Breast epithelium (tissue), 4 donors: ENCODE data around the gene IFNA4. TPM values are rescaled to one million over a fixed set of nuclear protein-coding genes. Genes with fewer than 3 reads are reported as not detected.

Experiments used
- DNase-seq, 2 donors: peaks; one replicate each; pipeline ENCODE4 v3.0.0-alpha.2; 2019; ENCODE audit warnings: low spot score in 2 of 2
- H3K27ac ChIP-seq, 2 donors: fragments of 200-600 bp; sonication (generic) in 1 of 2; one replicate each; pipeline ENCODE4 v1.5.1; 2016 to 2019; ENCODE audit warnings: mild to moderate bottlenecking in 1 of 2
- H3K27me3 ChIP-seq, 2 donors: fragments of 200-600 bp; sonication (generic) in 1 of 2; one replicate each; pipeline versions ENCODE4 v1.5.1 to v1.6.0; 2017 to 2019; ENCODE audit warnings: control low read depth in 1 of 2, mild to moderate bottlenecking in 1 of 2
- H3K36me3 ChIP-seq: fragments of 200-600 bp; one replicate; pipeline ENCODE4 v1.5.1; 2019
- H3K4me1 ChIP-seq, 2 donors: fragments of 200-600 bp; sonication (generic); one replicate each; pipeline ENCODE4 v1.5.1; 2016 to 2019; ENCODE audit warnings: control low read depth in 1 of 2
- H3K4me3 ChIP-seq, 3 donors: fragments of 200-600 bp; sonication (generic); 1 replicate in 2 of 3; 2 replicates in 1 of 3; pipeline ENCODE4 v1.5.1; 2016 to 2019; ENCODE audit warnings: mild to moderate bottlenecking in 3 of 3, moderate library complexity in 2 of 3
- H3K9me3 ChIP-seq, 2 donors: fragments of 200-600 bp; sonication (generic) in 1 of 2; one replicate each; pipeline ENCODE4 v1.5.1; 2016 to 2019; ENCODE audit warnings: control low read depth in 1 of 2
- CTCF ChIP-seq, 3 donors: fragments of 450-650 bp; IDR thresholded peaks; one replicate each; pipeline ENCODE4 v1.5.1; 2016 to 2017; ENCODE audit warnings: antibody characterized with exemption in 3 of 3, mild to moderate bottlenecking in 3 of 3, moderate library complexity in 3 of 3
- POLR2A ChIP-seq: fragments of 450-650 bp; IDR thresholded peaks from one replicate; pipeline ENCODE4 v1.6.1; 2016; ENCODE audit warnings: antibody characterized with exemption, mild to moderate bottlenecking, moderate library complexity
- POLR2AphosphoS5 ChIP-seq, 3 donors: sonication (generic); formaldehyde crosslinking; IDR thresholded peaks; one replicate each; pipeline ENCODE4 v1.6.1; 2017; ENCODE audit warnings: antibody characterized with exemption in 3 of 3
- intact Hi-C: fragments of 100-400 bp; cut with DNase I; formaldehyde crosslinking; loops from one replicate; pipeline ENCODE4 v1.15.1; 2023; ENCODE audit warnings: low total_unique reads
- total RNA-seq, 3 donors: library from RNA; depleted of rRNA; stranded (reverse); fragments of >200 nt; gene quantifications; one replicate each; pipeline ENCODE4 v1.1.0, GENCODE V29; 2016

Gene IFNA4
- total RNA-seq, 3 donors from 2014 or later = not detected

GRCh38 chr9:21160178-21160577 is 27.2 kb downstream of the IFNA4 start:
- Histone ChIP-seq H3K36me3 (no peaks in the 10 kb centered on the region), H3K4me1 (no peaks in the 10 kb centered on the region), H3K9me3 (peaks cover 0 to 13% of the 10 kb centered on the region in 2 donors), H3K27me3 (no peaks in the 10 kb centered on the region), H3K27ac (no peak overlapping the region), H3K4me3 (no peak overlapping the region)
- intact Hi-C loops = no loop called here
- DNase-seq = no peak
- TF ChIP-seq CTCF (IDR thresholded peaks at IDR 0.05) (no peak), POLR2A (no peak), POLR2AphosphoS5 (IDR thresholded peaks at IDR 0.05) (no peak)

- Histone ChIP-seq H3K4me3 (no peak overlapping the region), H3K27ac (no peak overlapping the region), H3K36me3 (no peaks in the 10 kb centered on the region), H3K4me1 (no peaks in the 10 kb centered on the region), H3K9me3 (peaks cover 0 to 13% of the 10 kb centered on the region in 2 donors), H3K27me3 (no peaks in the 10 kb centered on the region)
- DNase-seq = no peak
- intact Hi-C loops = no loop called here
- TF ChIP-seq CTCF (IDR thresholded peaks at IDR 0.05) = no peak
- TF ChIP-seq POLR2AphosphoS5 (IDR thresholded peaks at IDR 0.05) = no peak
- TF ChIP-seq POLR2A = no peak
Observed at GRCh38 chr9:21155501-21155900, 31.9 kb downstream of the IFNA4 start.

DNA sequence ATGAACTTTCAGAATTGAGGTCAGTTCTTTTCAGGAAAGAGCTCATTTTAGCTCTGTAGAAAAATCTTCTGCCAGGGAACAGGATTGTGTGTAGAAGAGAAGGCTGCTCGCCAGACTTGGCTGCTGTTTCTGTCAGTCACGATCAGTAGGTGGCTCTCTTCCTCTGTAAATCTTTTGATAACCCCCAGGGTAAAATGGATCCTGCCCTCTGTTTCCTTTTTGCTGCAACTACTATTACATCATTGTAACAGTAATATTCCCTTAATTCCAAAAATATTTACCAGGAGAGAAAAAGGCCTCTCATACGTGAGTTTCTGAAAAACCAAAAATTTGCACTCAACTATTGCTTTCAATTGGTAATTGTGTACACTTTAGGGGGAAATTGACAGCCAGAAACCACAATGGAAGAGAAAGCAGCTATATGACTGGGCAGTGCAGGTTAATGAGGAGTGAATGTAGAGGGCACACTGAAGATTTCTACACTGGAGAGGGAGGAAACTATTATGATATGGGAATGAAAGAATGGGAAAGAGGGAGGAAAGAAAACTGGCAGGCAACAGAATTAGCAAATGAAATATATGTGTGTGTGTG is 33.3 kb downstream of the IFNA4 start:
- Histone ChIP-seq H3K27me3 (no peaks in the 10 kb centered on the region), H3K27ac (no peak overlapping the region), H3K36me3 (no peaks in the 10 kb centered on the region), H3K4me3 (no peak overlapping the region), H3K9me3 (peaks cover 0 to 13% of the 10 kb centered on the region in 2 donors), H3K4me1 (no peaks in the 10 kb centered on the region)
- TF ChIP-seq POLR2A = no peak
- TF ChIP-seq CTCF (IDR thresholded peaks at IDR 0.05) = no peak
- TF ChIP-seq POLR2AphosphoS5 (IDR thresholded peaks at IDR 0.05) = no peak
- intact Hi-C loops = no loop called here
- DNase-seq = no peak

- Histone ChIP-seq H3K27me3 (no peaks in the 10 kb centered on the region), H3K36me3 (no peaks in the 10 kb centered on the region), H3K27ac (no peak overlapping the region), H3K4me1 (no peaks in the 10 kb centered on the region), H3K9me3 (peaks cover 0 to 15% of the 10 kb centered on the region in 2 donors), H3K4me3 (no peak overlapping the region)
- DNase-seq = no peak
- no peak for TF ChIP-seq POLR2AphosphoS5 (IDR thresholded peaks at IDR 0.05)
- TF ChIP-seq CTCF (IDR thresholded peaks at IDR 0.05) = no peak
- TF ChIP-seq POLR2A = no peak
- intact Hi-C loops = no loop called here
Observed at GRCh38 chr9:21153336-21154017, 33.9 kb downstream of the IFNA4 start.

- H3K4me1 ChIP-seq = no peaks in the 10 kb centered on the region
- no peak for DNase-seq
- H3K27me3 ChIP-seq = no peaks in the 10 kb centered on the region
- no peak for TF ChIP-seq POLR2AphosphoS5 (IDR thresholded peaks at IDR 0.05)
- no peak for TF ChIP-seq POLR2A
- no peak for TF ChIP-seq CTCF (IDR thresholded peaks at IDR 0.05)
- no peak overlapping the region for H3K27ac ChIP-seq
- H3K36me3 ChIP-seq = no peaks in the 10 kb centered on the region
- peaks cover 0 to 9% of the 10 kb centered on the region in 2 donors for H3K9me3 ChIP-seq
- H3K4me3 ChIP-seq = no peak overlapping the region
- intact Hi-C loops = no loop called here
Observed at GRCh38 chr9:21144603-21145002, 42.8 kb downstream of the IFNA4 start.
